ENCODE data around the gene NLGN4X. TPM values are rescaled to one million over a fixed set of nuclear protein-coding genes. Genes with fewer than 3 reads are reported as not detected.

The NLGN4X gene
- polyA plus RNA-seq (2013, experiment 1 of 2) = 42.9 TPM
- polyA plus RNA-seq (2013, experiment 2 of 2) = 42.3 TPM

GRCh38 chrX:6228720-6229119, at the start of gene NLGN4X:
Gene NLGN4X (minus strand): TSS chrX:6228867. CDS start chrX:6151466, 77,401 bp downstream.
- peak within 1 kb of the TSS; percentile 83 for H3K9ac ChIP-seq (ENCODE audit: low read length)
- H3K36me3 ChIP-seq (ENCODE audit: control insufficient read depth, insufficient read depth, low read length) = no peaks in the 10 kb centered on the region
- no peak within 1 kb of the TSS for H3K4me2 ChIP-seq (ENCODE audit: low read length)
- H3K23ac ChIP-seq (ENCODE audit: low read length) = no peak within 1 kb of the TSS
- peak within 1 kb of the TSS; percentile 94 for H3K56ac ChIP-seq (ENCODE audit: low read length)
- H3K4ac ChIP-seq (ENCODE audit: low read depth, low read length) = peak within 1 kb of the TSS; percentile 7
- WGBS (ENCODE audit: extremely low coverage, insufficient coverage, low lambda C conversion rate) = no CpG with 5 or more reads among the region's 12 CpGs
- peak; percentile 87 for DNase-seq
- no peak within 1 kb of the TSS for H4K8ac ChIP-seq (ENCODE audit: low read depth, low read length)
- H3K4me3 ChIP-seq (ENCODE audit: low read length) = peak within 1 kb of the TSS; percentile 16
- no peaks in the 10 kb centered on the region for H3K27me3 ChIP-seq (ENCODE audit: insufficient read depth, low read length, poor library complexity)
- no peaks in the 10 kb centered on the region for H3K4me1 ChIP-seq (ENCODE audit: control insufficient read depth, low read depth, low read length)
- H4K5ac ChIP-seq (ENCODE audit: low read length) = no peak within 1 kb of the TSS
- no peak within 1 kb of the TSS for H2BK5ac ChIP-seq (ENCODE audit: low read length)
- peak within 1 kb of the TSS; percentile 68 for H3K18ac ChIP-seq (ENCODE audit: low read length)
- no peak within 1 kb of the TSS for H2BK15ac ChIP-seq (replicated peaks; ENCODE audit: low read depth)
- no peaks in the 10 kb centered on the region for H3K79me1 ChIP-seq (ENCODE audit: low read length)
- no peak within 1 kb of the TSS for H2AK5ac ChIP-seq (ENCODE audit: low read length)
- peak within 1 kb of the TSS; percentile 73 for H3K27ac ChIP-seq (ENCODE audit: low read depth, low read length)
- H2BK120ac ChIP-seq (ENCODE audit: low read depth, low read length) = no peak within 1 kb of the TSS
- peaks cover 16% of the 10 kb centered on the region for H3K79me2 ChIP-seq (ENCODE audit: control insufficient read depth, insufficient read depth, low read length)

GRCh38 chrX:6266041-6266440, 37.4 kb upstream of the NLGN4X start:
- DNase-seq = no peak
- no peak overlapping the region for H3K9ac ChIP-seq (ENCODE audit: low read length)
- H3K36me3 ChIP-seq (ENCODE audit: control insufficient read depth, insufficient read depth, low read length) = no peaks in the 10 kb centered on the region
- H3K79me2 ChIP-seq (ENCODE audit: control insufficient read depth, insufficient read depth, low read length) = no peaks in the 10 kb centered on the region
- no peak overlapping the region for H2BK5ac ChIP-seq (ENCODE audit: low read length)
- no peak overlapping the region for H2BK15ac ChIP-seq (replicated peaks; ENCODE audit: low read depth)
- H3K4me3 ChIP-seq (ENCODE audit: low read length) = no peak overlapping the region
- H3K4me2 ChIP-seq (ENCODE audit: low read length) = no peak overlapping the region
- H3K4me1 ChIP-seq (ENCODE audit: control insufficient read depth, low read depth, low read length) = no peaks in the 10 kb centered on the region
- no peaks in the 10 kb centered on the region for H3K27me3 ChIP-seq (ENCODE audit: insufficient read depth, low read length, poor library complexity)
- no peak overlapping the region for H3K56ac ChIP-seq (ENCODE audit: low read length)
- H2BK120ac ChIP-seq (ENCODE audit: low read depth, low read length) = no peak overlapping the region
- H3K23ac ChIP-seq (ENCODE audit: low read length) = no peak overlapping the region
- H4K5ac ChIP-seq (ENCODE audit: low read length) = no peak overlapping the region
- no peak overlapping the region for H3K4ac ChIP-seq (ENCODE audit: low read depth, low read length)
- WGBS (ENCODE audit: extremely low coverage, insufficient coverage, low lambda C conversion rate) = no CpG with 5 or more reads among the region's 2 CpGs
- H3K27ac ChIP-seq (ENCODE audit: low read depth, low read length) = no peak overlapping the region
- H4K8ac ChIP-seq (ENCODE audit: low read depth, low read length) = no peak overlapping the region
- no peaks in the 10 kb centered on the region for H3K79me1 ChIP-seq (ENCODE audit: low read length)
- H3K18ac ChIP-seq (ENCODE audit: low read length) = no peak overlapping the region
- H2AK5ac ChIP-seq (ENCODE audit: low read length) = no peak overlapping the region

DNA sequence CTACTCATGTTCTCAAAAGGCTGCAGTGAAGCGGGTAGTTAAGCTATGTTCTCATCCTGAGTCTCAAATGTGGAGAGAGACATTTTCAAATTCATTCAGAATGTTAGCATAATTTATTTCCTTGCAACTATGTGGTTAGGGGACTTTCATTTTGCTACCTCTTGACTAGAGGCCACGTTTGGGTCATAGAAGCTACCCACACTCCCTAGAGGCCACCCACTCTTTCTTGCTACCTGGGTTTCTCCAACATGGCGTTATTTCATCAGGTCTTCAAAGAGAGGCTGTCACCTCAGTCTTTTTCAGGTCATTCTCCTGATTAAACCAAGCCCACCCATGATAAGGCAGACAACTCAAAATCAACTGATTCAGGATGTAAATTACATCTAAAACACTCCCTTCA, 34.3 kb upstream of the NLGN4X start:
- Histone ChIP-seq H2BK120ac (ENCODE audit: low read depth, low read length) (no peak overlapping the region), H3K79me2 (ENCODE audit: control insufficient read depth, insufficient read depth, low read length) (no peaks in the 10 kb centered on the region), H4K5ac (ENCODE audit: low read length) (no peak overlapping the region), H2BK5ac (ENCODE audit: low read length) (no peak overlapping the region), H3K36me3 (ENCODE audit: control insufficient read depth, insufficient read depth, low read length) (no peaks in the 10 kb centered on the region), H3K18ac (ENCODE audit: low read length) (no peak overlapping the region), H3K23ac (ENCODE audit: low read length) (no peak overlapping the region), H4K8ac (ENCODE audit: low read depth, low read length) (no peak overlapping the region), H2AK5ac (ENCODE audit: low read length) (no peak overlapping the region), H3K27me3 (ENCODE audit: insufficient read depth, low read length, poor library complexity) (no peaks in the 10 kb centered on the region), H3K9ac (ENCODE audit: low read length) (no peak overlapping the region), H3K4me1 (ENCODE audit: control insufficient read depth, low read depth, low read length) (no peaks in the 10 kb centered on the region), H2BK15ac (replicated peaks; ENCODE audit: low read depth) (no peak overlapping the region), H3K27ac (ENCODE audit: low read depth, low read length) (no peak overlapping the region), H3K4ac (ENCODE audit: low read depth, low read length) (no peak overlapping the region), H3K56ac (ENCODE audit: low read length) (no peak overlapping the region), H3K79me1 (ENCODE audit: low read length) (no peaks in the 10 kb centered on the region), H3K4me2 (ENCODE audit: low read length) (no peak overlapping the region), H3K4me3 (ENCODE audit: low read length) (no peak overlapping the region)
- no peak for DNase-seq
- no CpG with 5 or more reads among the region's 3 CpGs for WGBS (ENCODE audit: extremely low coverage, insufficient coverage, low lambda C conversion rate)

DNA sequence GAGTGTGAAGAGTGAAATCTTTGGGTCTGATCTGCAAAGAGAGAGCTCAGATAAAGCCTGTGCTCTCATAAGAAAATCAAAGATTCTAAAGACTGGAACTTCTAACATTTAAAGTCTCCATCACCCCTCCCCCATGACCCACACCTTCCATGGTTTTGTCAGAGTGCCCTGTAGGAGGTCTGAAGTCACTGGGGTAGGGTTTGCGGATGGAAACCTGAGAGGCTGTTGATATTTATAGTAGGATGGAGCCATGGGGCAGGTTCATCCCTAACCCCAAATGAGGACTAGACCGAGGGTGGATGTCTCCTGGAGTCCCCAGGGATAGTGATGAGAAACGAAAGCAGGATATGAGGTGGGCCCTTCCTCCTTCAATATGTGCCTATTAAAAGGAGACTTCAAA, 28.4 kb upstream of the NLGN4X start:
- no peak overlapping the region for H4K8ac ChIP-seq (ENCODE audit: low read depth, low read length)
- H2BK5ac ChIP-seq (ENCODE audit: low read length) = no peak overlapping the region
- no peak overlapping the region for H3K27ac ChIP-seq (ENCODE audit: low read depth, low read length)
- no peak overlapping the region for H3K4me3 ChIP-seq (ENCODE audit: low read length)
- H3K56ac ChIP-seq (ENCODE audit: low read length) = no peak overlapping the region
- H2AK5ac ChIP-seq (ENCODE audit: low read length) = no peak overlapping the region
- no peaks in the 10 kb centered on the region for H3K79me1 ChIP-seq (ENCODE audit: low read length)
- H3K23ac ChIP-seq (ENCODE audit: low read length) = no peak overlapping the region
- no peaks in the 10 kb centered on the region for H3K4me1 ChIP-seq (ENCODE audit: control insufficient read depth, low read depth, low read length)
- no peak overlapping the region for H2BK120ac ChIP-seq (ENCODE audit: low read depth, low read length)
- H3K27me3 ChIP-seq (ENCODE audit: insufficient read depth, low read length, poor library complexity) = no peaks in the 10 kb centered on the region
- H3K9ac ChIP-seq (ENCODE audit: low read length) = no peak overlapping the region
- H3K36me3 ChIP-seq (ENCODE audit: control insufficient read depth, insufficient read depth, low read length) = no peaks in the 10 kb centered on the region
- H3K18ac ChIP-seq (ENCODE audit: low read length) = peak overlapping the region; percentile 39
- no peaks in the 10 kb centered on the region for H3K79me2 ChIP-seq (ENCODE audit: control insufficient read depth, insufficient read depth, low read length)
- no peak overlapping the region for H2BK15ac ChIP-seq (replicated peaks; ENCODE audit: low read depth)
- no peak for DNase-seq
- WGBS (ENCODE audit: extremely low coverage, insufficient coverage, low lambda C conversion rate) = no CpG with 5 or more reads among the region's 3 CpGs
- H4K5ac ChIP-seq (ENCODE audit: low read length) = no peak overlapping the region
- H3K4me2 ChIP-seq (ENCODE audit: low read length) = no peak overlapping the region
- no peak overlapping the region for H3K4ac ChIP-seq (ENCODE audit: low read depth, low read length)

GRCh38 chrX:6244666-6245065, 16.0 kb upstream of the NLGN4X start:
- Histone ChIP-seq H3K4me1 (ENCODE audit: control insufficient read depth, low read depth, low read length) (no peaks in the 10 kb centered on the region), H3K18ac (ENCODE audit: low read length) (no peak overlapping the region), H3K27me3 (ENCODE audit: insufficient read depth, low read length, poor library complexity) (no peaks in the 10 kb centered on the region), H3K23ac (ENCODE audit: low read length) (no peak overlapping the region), H3K4ac (ENCODE audit: low read depth, low read length) (no peak overlapping the region), H2BK15ac (replicated peaks; ENCODE audit: low read depth) (no peak overlapping the region), H2BK120ac (ENCODE audit: low read depth, low read length) (no peak overlapping the region), H3K36me3 (ENCODE audit: control insufficient read depth, insufficient read depth, low read length) (no peaks in the 10 kb centered on the region), H3K79me1 (ENCODE audit: low read length) (no peaks in the 10 kb centered on the region), H4K5ac (ENCODE audit: low read length) (no peak overlapping the region), H3K27ac (ENCODE audit: low read depth, low read length) (no peak overlapping the region), H4K8ac (ENCODE audit: low read depth, low read length) (no peak overlapping the region), H3K4me2 (ENCODE audit: low read length) (no peak overlapping the region), H3K9ac (ENCODE audit: low read length) (no peak overlapping the region), H2AK5ac (ENCODE audit: low read length) (no peak overlapping the region), H3K4me3 (ENCODE audit: low read length) (no peak overlapping the region), H2BK5ac (ENCODE audit: low read length) (no peak overlapping the region), H3K79me2 (ENCODE audit: control insufficient read depth, insufficient read depth, low read length) (no peaks in the 10 kb centered on the region), H3K56ac (ENCODE audit: low read length) (no peak overlapping the region)
- no CpG with 5 or more reads among the region's 6 CpGs for WGBS (ENCODE audit: extremely low coverage, insufficient coverage, low lambda C conversion rate)
- DNase-seq = no peak

DNA sequence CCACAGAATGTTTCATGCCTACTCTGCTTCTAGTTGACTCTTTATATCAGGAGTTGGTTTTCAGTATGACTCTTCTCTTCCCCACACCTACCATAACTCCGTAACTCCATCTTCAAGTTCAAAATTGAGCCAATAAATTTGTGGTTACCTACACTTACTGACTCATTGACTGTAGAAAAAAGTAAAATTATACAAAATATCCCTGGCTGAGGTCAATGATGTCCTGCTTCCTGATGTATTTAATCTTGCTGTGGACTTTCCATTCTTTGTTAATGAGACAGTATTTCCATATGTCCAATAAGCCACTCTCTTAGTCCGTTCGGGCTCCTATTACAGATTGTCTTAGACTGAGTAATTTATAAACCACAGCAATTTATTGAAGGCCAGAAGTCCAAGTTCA, 9.9 kb upstream of the NLGN4X start:
- no peak overlapping the region for H3K27ac ChIP-seq (ENCODE audit: low read depth, low read length)
- no peaks in the 10 kb centered on the region for H3K4me1 ChIP-seq (ENCODE audit: control insufficient read depth, low read depth, low read length)
- no peaks in the 10 kb centered on the region for H3K79me2 ChIP-seq (ENCODE audit: control insufficient read depth, insufficient read depth, low read length)
- H3K56ac ChIP-seq (ENCODE audit: low read length) = no peak overlapping the region
- H4K8ac ChIP-seq (ENCODE audit: low read depth, low read length) = no peak overlapping the region
- no peak overlapping the region for H2BK120ac ChIP-seq (ENCODE audit: low read depth, low read length)
- no peak overlapping the region for H3K4ac ChIP-seq (ENCODE audit: low read depth, low read length)
- H3K36me3 ChIP-seq (ENCODE audit: control insufficient read depth, insufficient read depth, low read length) = no peaks in the 10 kb centered on the region
- H2BK15ac ChIP-seq (replicated peaks; ENCODE audit: low read depth) = no peak overlapping the region
- no peak overlapping the region for H2AK5ac ChIP-seq (ENCODE audit: low read length)
- H3K4me3 ChIP-seq (ENCODE audit: low read length) = no peak overlapping the region
- H3K79me1 ChIP-seq (ENCODE audit: low read length) = no peaks in the 10 kb centered on the region
- H2BK5ac ChIP-seq (ENCODE audit: low read length) = no peak overlapping the region
- no peak overlapping the region for H3K23ac ChIP-seq (ENCODE audit: low read length)
- no peak overlapping the region for H3K4me2 ChIP-seq (ENCODE audit: low read length)
- H3K9ac ChIP-seq (ENCODE audit: low read length) = no peak overlapping the region
- H3K18ac ChIP-seq (ENCODE audit: low read length) = no peak overlapping the region
- DNase-seq = no peak
- WGBS (ENCODE audit: extremely low coverage, insufficient coverage, low lambda C conversion rate) = no CpG with 5 or more reads among the region's 3 CpGs
- H3K27me3 ChIP-seq (ENCODE audit: insufficient read depth, low read length, poor library complexity) = no peaks in the 10 kb centered on the region
- no peak overlapping the region for H4K5ac ChIP-seq (ENCODE audit: low read length)
